NK-92 (cell line): Measurements from ENCODE around the gene MUCL1.
"Not testable (repeated sequence)": the region's sequence is repeated elsewhere in the genome, so short reads cannot be mapped to it uniquely, and the experiment has no call there.

ENCODE experiments used
- DNase-seq: peaks from one replicate; lab custom pipeline; 2025; ENCODE audit not compliant: unreplicated experiment; lab: John Stamatoyannopoulos, UW

Gene MUCL1, protein sequence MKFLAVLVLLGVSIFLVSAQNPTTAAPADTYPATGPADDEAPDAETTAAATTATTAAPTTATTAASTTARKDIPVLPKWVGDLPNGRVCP

DNA sequence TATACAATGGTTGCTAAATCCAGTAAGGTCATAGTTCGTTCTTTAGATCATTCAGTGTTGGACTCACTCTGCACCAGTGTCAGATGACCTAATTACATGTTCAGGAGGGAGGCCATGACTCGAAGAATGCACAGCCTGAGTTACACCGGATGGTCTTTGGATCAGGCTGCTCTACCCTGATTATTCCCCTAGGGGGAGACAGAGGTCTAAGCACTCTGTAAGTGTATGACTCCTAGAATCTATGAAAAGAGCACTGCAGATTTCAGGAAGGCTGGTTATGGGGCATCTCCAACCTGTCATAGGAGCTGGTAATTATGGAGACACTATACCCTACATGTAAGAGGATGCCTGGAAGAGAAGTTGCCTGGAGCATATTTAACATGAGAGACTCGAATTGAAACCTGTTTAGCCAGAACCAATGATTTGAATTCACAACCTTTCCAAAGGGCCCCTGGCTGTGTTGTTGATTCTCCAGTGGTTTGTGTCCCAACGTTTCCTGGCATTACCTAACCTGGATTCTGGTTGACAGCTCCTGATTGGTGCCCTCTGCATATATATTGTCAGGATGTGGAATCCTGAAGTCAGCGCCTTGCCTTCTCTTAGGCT is at the start of gene MUCL1:
MUCL1 (plus strand) TSS at position 584 of the 606 bp plus-strand sequence. CDS start 67 bp downstream, outside the sequence.
- DNase-seq = no peak

- no peak for DNase-seq
Observed at GRCh38 chr12:54821676-54822075, 32.6 kb upstream of the MUCL1 start.

DNA sequence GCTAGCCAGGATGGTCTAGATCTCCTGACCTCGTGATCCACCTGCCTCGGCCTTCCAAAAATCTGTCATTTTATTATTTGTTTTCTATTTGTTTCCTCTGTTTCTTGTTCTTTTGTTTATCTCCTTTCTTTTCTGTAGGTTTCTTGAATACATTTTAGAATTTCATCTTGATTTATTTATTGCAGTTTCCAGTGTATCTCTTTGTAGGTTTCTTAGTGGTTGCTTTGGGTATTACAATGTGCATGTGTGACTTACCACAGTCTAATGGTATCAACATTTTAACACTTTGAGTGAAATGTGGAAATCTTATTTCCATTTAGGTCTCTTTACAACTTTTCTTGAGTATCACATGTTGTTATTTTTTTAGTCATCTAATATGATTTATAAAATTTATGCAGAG is 29.9 kb upstream of the MUCL1 start:
- DNase-seq = no peak

GRCh38 chr12:54829511-54829910 is 24.8 kb upstream of the MUCL1 start:
- DNase-seq = no peak

DNA sequence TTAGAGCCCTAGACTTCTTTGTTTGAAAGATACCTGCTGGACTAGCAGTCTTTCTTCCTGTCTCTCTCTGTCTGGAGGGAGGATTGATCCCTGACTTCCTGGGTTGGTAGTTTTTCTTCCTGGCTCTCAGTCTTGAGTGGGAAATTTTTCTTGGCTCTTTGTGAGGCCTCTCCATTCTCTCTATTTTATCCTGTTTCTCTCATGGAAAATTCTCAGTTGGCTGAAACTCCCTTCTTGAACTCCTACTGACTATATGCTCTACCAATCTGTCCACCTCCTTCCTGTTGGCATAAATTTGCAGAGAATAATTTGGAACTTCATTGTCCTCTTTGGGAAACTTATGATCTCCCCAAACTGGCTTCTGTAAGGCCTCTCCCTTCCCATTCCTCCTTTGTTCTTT is 24.1 kb upstream of the MUCL1 start:
- DNase-seq = no peak

DNA sequence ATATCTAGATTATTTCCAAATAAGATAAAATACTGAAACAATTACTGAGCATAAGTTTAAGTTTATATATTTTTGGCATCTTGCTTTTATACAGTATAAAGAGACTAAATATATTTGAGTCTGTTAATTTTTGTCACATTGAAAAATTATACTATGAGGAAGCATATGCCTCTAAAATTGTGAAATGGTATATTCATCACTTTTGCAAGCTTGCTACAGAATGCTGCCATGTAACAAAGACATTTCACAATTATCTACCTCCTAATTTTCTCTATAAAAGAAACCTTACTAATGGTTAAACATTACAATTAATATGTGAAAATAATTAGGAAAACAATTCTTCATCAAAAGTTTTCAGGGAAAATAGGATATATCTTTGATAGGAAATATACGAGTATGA is 22.7 kb upstream of the MUCL1 start:
- no peak for DNase-seq

DNA sequence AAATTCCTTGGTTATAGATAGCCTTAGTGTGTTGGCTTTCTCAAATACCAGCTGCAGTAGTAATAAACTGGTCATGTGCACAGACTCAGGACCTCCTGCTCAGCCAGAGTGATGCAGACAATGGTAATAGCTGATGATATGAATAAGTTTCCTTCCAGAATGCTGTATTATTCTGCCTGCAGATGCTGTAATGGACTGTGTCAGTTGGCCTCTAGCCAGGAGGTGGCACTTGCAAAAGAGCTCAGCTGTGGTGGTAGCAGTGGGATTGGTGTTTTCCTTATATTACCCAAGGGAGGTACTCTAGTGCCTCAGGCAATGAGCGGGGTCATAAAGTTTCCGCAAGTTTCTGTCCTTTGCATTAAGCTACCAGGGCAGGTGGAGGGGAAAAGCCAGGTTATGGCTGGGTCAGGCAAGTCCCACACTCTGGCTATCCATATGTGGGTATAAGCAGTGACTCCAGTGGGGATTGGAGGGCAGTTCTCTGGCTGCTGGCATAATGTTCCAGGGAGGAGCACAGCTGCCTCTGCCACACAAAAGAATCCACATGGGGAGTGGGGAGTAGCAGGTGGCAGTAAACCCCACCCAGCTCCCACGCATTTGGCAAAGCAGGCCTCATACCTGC is 14.0 kb upstream of the MUCL1 start:
- no peak for DNase-seq

DNA sequence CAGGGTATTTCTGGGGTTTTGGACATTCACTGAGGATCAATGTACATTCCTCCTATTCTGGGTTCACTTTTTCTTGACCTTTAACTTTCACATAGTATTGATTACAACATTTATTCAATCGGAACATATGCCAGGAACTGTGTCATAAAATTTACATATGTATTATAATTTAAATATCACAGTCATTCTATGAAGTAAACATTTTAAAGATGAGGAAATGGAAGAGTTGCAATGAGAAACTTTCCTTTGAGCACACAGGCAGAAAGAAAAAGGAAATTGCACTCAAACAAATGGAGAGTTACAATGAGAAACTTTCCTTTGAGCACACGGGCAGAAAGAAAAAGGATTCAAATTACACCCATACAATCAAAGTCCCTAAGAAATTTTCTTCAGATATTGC is 3.1 kb downstream of the MUCL1 start:
- DNase-seq = no peak

GRCh38 chr12:54858562-54858961 is 4.2 kb downstream of the MUCL1 start:
- DNase-seq = no peak

DNA sequence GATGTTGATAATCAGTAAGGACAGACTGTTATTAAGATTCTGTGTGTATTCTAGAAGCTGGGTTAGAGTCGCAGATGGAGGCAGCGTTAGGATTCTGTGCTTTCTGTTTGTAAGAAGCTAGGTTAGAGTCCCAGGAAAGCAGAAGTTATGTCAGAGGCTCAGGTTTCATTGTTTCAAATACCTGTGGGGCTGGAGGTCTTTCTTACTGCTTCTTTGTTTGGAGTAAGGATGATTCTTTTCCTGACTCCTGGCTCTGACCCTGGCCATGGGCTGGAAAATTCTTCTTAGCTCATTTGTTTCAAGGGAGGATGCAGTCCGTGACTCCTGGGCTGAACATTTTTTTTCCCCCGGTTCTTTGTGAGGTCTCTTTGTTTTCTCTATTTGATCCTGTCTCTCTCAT is 5.2 kb downstream of the MUCL1 start:
- no peak for DNase-seq

GRCh38 chr12:54861927-54862326 is 7.6 kb downstream of the MUCL1 start:
- DNase-seq = no peak

GRCh38 chr12:54863948-54864618 is 9.8 kb downstream of the MUCL1 start:
- no peak for DNase-seq

- no peak for DNase-seq
Observed at GRCh38 chr12:54865683-54866324, 11.5 kb downstream of the MUCL1 start.

DNA sequence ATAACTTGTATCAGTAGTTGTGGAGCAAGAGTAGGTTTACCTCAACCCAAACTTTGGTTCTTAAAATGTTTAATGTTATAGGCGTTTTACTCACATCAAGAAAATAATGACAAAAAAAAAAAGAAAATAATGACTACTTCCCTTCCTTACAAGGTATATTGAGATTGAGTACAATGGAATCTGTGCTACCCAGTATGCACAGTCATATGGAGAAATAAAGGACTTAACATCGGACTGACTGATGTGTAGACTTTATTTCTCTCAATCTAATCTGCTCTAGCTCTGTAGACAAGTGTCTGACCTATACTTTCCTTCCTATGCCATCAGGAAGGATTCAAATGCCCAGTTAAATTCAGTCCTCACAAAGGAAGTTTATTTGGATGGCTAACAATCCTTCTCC is 14.4 kb downstream of the MUCL1 start:
- DNase-seq = no peak

- no peak for DNase-seq
Observed at GRCh38 chr12:54870048-54870447, 15.7 kb downstream of the MUCL1 start.

GRCh38 chr12:54870617-54871016 is 16.3 kb downstream of the MUCL1 start:
- DNase-seq = no peak

DNA sequence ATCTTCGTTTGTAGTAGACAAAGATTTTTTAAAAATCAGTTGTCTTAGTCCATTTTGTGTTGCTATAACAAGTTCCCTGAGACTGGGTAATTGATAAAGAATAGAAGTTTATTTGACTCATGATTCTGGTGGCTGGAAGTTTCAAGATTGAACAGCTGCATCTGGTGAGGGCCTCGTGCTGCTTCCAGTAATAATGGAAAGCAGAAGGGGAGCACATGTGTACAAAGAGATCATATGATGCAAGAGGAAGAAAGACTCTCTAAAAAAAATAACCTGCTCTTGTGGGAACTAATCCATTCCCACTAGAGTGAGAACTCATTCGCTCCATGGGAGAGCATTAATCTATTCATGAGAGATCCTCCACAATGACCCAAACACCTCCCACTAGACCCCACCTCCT is 24.8 kb downstream of the MUCL1 start:
- no peak for DNase-seq

- no peak for DNase-seq
Observed at GRCh38 chr12:54879579-54879978, 25.3 kb downstream of the MUCL1 start.

DNA sequence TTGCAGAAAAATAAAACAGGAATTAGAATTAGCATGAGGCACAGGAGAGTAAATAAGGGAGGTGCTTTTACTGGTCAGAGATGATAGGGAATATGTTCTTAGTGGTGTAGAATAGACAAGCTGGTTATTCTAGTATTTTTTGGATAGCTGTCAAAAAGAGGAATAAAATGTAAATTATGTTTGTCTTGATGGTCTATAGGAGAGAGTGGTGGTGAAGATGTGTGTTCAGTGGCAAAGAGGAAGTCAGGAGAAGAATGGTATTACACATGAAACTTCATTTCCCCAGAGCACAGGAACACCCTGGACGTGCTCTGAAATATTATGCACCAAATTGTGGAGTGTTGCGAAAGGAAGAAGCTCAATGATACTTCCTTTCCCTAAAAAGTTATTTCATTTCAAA is 27.8 kb downstream of the MUCL1 start:
- no peak for DNase-seq

DNA sequence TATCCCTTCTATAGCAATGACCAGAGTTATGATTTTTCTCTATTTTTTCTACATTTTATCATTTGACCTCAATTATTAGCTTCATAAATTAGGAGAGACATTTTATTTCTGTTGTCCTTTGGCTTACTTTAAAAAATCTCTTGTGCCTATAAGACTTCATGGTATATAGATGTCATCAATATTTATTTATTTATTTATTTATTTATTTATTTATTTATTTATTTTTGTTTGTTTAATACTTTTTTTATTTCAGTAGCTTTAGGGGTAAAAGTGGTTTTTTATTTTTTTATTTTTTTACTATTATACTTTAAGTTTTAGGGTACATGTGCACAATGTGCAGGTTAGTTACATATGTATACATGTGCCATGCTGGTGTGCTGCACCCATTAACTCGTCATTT is 28.3 kb downstream of the MUCL1 start:
- DNase-seq = not testable (repeated sequence)

GRCh38 chr12:54888428-54888827 is 34.1 kb downstream of the MUCL1 start:
- not testable (repeated sequence) for DNase-seq

GRCh38 chr12:54890339-54890738 is 36.0 kb downstream of the MUCL1 start:
- DNase-seq = no peak
